NT2/D1 (cell line): ENCODE data around the gene C3.

Experiments used
- SUZ12 ChIP-seq: IDR thresholded peaks from 2 replicates; pipeline ENCODE4 v1.6.1; 2011; ENCODE audit not compliant: insufficient read length, insufficient read depth; ENCODE audit errors: extremely low read depth
- YY1 ChIP-seq: IDR thresholded peaks from 2 replicates; pipeline ENCODE4 v1.6.1; 2011; ENCODE audit not compliant: insufficient read length, insufficient read depth
- ZNF274 ChIP-seq: IDR thresholded peaks from 2 replicates; pipeline ENCODE4 v1.6.1; 2011; ENCODE audit warnings: mild to moderate bottlenecking, low read depth, low read length

DNA sequence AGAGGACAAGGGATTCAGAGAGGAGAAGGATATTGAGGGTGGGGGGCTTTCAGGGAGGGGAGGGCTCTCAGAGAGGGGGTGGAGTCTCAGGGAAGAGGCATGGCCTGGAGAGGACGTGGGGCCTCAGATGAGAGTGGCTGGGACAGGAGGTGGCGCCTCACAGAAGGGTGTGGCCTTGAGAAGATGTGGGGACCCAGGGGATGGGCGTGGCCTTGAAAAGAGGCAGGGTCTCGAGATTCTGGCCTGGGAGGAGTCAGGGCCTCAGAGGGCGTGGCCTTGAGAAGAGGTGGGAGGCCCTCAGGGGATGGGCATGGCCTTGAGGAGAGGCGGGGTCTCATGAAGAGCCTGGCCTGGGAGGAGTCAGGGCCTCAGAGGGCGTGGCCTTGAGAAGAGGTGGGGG, 26.8 kb downstream of the C3 start:
- TF ChIP-seq ZNF274 (no peak), SUZ12 (no peak), YY1 (no peak)
